GM21526 (cell line): Measurements from ENCODE around the gene ABR.
"Not testable (repeated sequence)": the region's sequence is repeated elsewhere in the genome, so short reads cannot be mapped to it uniquely, and the experiment has no call there.

ENCODE experiments used
- ATAC-seq: cut with Tn5 transposase; IDR thresholded peaks from one replicate; pipeline ENCODE4 v1.9.1; 2021; ENCODE audit warnings: moderate library complexity; ENCODE audit not compliant: unreplicated experiment, low FRiP score

The ABR gene

GRCh38 chr17:1050996-1051925 is 128.5 kb downstream of the ABR start:
- ATAC-seq: no peak

GRCh38 chr17:1050246-1050995 is 129.4 kb downstream of the ABR start:
- no peak for ATAC-seq

GRCh38 chr17:1049446-1050225 is 130.1 kb downstream of the ABR start:
- ATAC-seq: no peak

- not testable (repeated sequence) for ATAC-seq
Measured at GRCh38 chr17:1048516-1049115, 131.2 kb downstream of the ABR start.

GRCh38 chr17:1047879-1048470 is 131.8 kb downstream of the ABR start:
- ATAC-seq: no peak

DNA sequence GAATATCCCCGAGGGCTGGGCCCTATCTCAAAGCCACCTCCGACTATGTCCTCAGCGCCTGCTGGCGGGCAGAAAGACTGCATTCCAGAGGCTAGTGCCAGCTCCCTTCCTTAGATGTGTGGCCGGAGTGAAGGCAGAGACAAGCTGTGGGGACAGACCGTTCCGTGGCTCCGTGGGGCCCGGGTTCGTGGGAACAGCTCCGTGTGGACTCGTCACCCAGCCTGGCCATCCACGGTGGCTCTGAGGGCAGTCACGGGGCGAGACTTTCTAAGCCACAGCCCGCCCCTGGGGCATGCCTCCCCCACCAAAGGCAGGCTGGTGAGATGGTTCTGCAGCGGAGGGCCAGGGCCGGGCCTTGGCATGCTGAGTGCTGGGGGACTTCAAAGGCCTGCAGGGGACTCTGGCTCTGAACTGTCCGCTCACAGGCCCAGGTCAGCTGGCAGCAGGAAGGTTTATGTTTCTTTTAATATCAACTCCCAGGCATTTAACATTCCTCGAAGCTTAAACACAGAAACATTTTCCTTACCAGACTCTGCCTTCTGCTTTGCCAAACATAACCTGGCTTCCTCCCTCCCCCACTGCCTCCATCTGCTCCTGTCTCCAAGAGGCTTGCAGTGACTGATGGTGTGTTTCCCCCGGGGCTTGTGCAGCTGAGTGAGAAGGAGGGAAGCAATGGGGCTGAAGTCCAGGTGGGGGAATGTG is 132.5 kb downstream of the ABR start:
- ATAC-seq: no peak

- no peak for ATAC-seq
Measured at GRCh38 chr17:1045456-1045855, 134.3 kb downstream of the ABR start.

DNA sequence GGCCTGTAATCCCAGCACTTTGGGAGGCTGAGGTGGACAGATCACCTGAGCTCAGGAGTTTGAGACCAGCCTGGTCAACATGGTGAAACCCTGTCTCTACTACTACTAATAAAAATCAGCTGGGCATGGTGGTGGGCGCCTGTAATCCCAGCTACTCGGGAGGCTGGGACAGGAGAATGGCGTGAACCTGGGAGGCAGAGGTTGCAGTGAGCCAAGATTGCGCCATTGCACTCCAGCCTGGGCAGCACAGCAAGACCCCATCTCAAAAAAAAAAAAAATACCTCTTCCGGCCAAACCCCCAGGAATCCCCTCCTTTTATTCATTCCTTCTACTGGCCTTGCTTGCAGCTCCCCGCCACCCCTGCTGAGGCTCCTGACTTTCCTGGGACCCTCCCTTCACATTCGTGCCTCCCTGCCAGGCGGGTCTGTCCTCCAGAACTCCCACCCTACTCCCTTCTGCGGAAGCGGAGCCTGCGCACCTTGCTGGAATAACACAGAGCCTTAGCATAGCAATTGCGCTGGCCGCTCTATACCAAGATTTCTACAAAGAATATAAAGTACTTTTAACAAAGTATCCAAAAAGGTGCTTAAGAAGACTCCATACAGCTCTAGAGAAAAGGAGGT is 135.3 kb downstream of the ABR start:
- ATAC-seq: not testable (repeated sequence)

- no peak for ATAC-seq
Measured at GRCh38 chr17:1043601-1044251, 136.1 kb downstream of the ABR start.

- ATAC-seq: no peak
Measured at GRCh38 chr17:1042486-1042885, 137.3 kb downstream of the ABR start.

DNA sequence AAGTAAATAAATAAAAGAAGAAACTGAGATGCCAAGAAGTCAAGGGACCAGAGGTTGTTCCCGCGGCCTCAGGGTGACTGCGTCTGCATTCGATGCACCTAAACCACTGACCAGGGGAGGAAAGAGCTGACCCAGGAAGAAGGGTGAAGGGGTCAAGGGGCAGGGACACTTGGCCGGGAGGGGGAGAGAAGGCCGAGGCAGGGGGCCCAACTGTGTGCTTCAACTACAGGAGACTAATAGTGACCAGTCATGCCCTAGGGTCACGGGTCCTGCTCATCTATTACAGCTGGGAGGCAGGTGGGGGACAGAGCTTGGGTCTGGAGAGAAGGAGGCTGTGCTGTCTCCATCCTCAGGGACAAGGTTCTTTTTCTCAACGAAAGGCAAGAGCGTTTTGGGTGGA is 138.0 kb downstream of the ABR start:
- no peak for ATAC-seq

- ATAC-seq: no peak
Measured at GRCh38 chr17:1040216-1040600, 139.6 kb downstream of the ABR start.

GRCh38 chr17:1039511-1040215 is 140.1 kb downstream of the ABR start:
- no peak for ATAC-seq

GRCh38 chr17:1039123-1039507 is 140.7 kb downstream of the ABR start:
- no peak for ATAC-seq

GRCh38 chr17:1038459-1039122 is 141.2 kb downstream of the ABR start:
- ATAC-seq: no peak

GRCh38 chr17:1037238-1037879 is 142.4 kb downstream of the ABR start:
- no peak for ATAC-seq

- ATAC-seq: no peak
Measured at GRCh38 chr17:1036845-1037237, 142.9 kb downstream of the ABR start.
